Kidney epithelial cell (primary cell): ENCODE measurements around the gene LHX8. TPM values are rescaled to one million over a fixed set of nuclear protein-coding genes. Genes with fewer than 3 reads are reported as not detected.

ENCODE experiments used
- DNase-seq: peaks from one replicate; pipeline ENCODE4 v3.0.0-alpha.2; 2010; ENCODE audit warnings: low read depth
- H3K27me3 ChIP-seq: 2 replicates; pipeline ENCODE4 v1.6.0; 2011; ENCODE audit warnings: low read length; ENCODE audit not compliant: control insufficient read depth, insufficient read depth
- H3K36me3 ChIP-seq: 2 replicates; pipeline ENCODE4 v1.5.1; 2011; ENCODE audit warnings: low read length; ENCODE audit not compliant: control insufficient read depth, insufficient read depth
- H3K4me3 ChIP-seq: 2 replicates; pipeline ENCODE4 v1.5.1; 2011; ENCODE audit warnings: low read depth, mild to moderate bottlenecking, control low read depth, low read length
- CTCF ChIP-seq: IDR thresholded peaks from 2 replicates; pipeline ENCODE4 v1.5.1; 2011; ENCODE audit warnings: mild to moderate bottlenecking, moderate library complexity, low read length, control low read depth, inconsistent platforms; ENCODE audit not compliant: insufficient read depth, poor library complexity, severe bottlenecking
- total RNA-seq: library from RNA; depleted of rRNA; stranded (reverse); fragments of >200 nt; gene quantifications from 2 replicates; pipeline ENCODE4 v1.2.3, GENCODE V29; 2015

LHX8 gene
- total RNA-seq, 1 donor from 2014 or later = not detected

GRCh38 chr1:75131565-75132241 is 2.5 kb upstream of the LHX8 start:
- no peak for DNase-seq
- no peak overlapping the region for H3K4me3 ChIP-seq
- no peaks in the 10 kb centered on the region for H3K36me3 ChIP-seq
- peaks cover 96% of the 10 kb centered on the region for H3K27me3 ChIP-seq
- TF ChIP-seq CTCF = no peak

GRCh38 chr1:75132242-75132811 is 1.9 kb upstream of the LHX8 start:
- no peak for DNase-seq
- H3K4me3 ChIP-seq = no peak overlapping the region

GRCh38 chr1:75132812-75133619 is 1.2 kb upstream of the LHX8 start:
- no peak for TF ChIP-seq CTCF
- Histone ChIP-seq H3K4me3 (no peak overlapping the region), H3K27me3 (peaks cover 91% of the 10 kb centered on the region), H3K36me3 (no peaks in the 10 kb centered on the region)
- DNase-seq = no peak

More at GRCh38 chr1:75132242-75132811, 1.9 kb upstream of the LHX8 start:
- Histone ChIP-seq H3K36me3 (no peaks in the 10 kb centered on the region), H3K27me3 (peaks cover 96% of the 10 kb centered on the region)
- TF ChIP-seq CTCF = no peak

- DNase-seq = no peak
- Histone ChIP-seq H3K27me3 (peaks cover 80% of the 10 kb centered on the region), H3K4me3 (no peak overlapping the region), H3K36me3 (no peaks in the 10 kb centered on the region)
- TF ChIP-seq CTCF = no peak
Observed at GRCh38 chr1:75134647-75135572, 722 bp downstream of the LHX8 start.

GRCh38 chr1:75135573-75136194 is 1.5 kb downstream of the LHX8 start:
- Histone ChIP-seq H3K4me3 (no peak overlapping the region), H3K36me3 (no peaks in the 10 kb centered on the region), H3K27me3 (peaks cover 72% of the 10 kb centered on the region)
- TF ChIP-seq CTCF = no peak
- no peak for DNase-seq
